SK-N-MC (cell line): ENCODE results near the gene NDUFC1.

Experiments used
- EZH2 ChIP-seq: fragments of 200-600 bp; sonication (generic); IDR thresholded peaks from one replicate; pipeline ENCODE4 v1.6.1; 2017; ENCODE audit warnings: antibody characterized with exemption
- POLR2AphosphoS5 ChIP-seq: IDR thresholded peaks from 2 replicates; pipeline ENCODE4 v1.6.1; 2012; ENCODE audit warnings: mild to moderate bottlenecking, low read depth, low read length, borderline replicate concordance

DNA sequence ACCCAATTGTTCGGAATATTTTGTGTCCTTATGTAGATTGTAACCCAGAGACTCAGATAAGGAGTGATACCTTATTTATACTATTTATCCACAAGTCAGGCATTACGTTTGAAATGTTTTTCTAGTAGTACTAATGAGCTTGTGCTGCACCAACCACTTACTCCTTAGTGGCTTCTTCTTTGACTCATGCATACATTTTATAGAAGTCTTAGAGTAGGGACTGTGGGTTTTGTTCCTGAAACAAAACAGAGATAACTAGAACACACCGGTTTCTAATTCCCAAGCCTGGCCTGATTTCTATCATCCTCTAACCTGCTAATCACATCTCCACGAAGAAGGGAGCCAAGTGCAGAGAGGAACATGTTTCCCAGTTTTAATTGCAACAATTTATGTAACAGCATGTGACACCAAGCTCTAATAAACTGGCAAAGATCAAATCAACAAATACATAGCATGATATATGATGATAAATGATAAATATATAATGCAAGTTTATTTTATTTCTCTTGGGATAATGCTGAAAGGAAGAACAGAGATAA lies 54.5 kb downstream of the NDUFC1 start:
- no peak for TF ChIP-seq EZH2
- TF ChIP-seq POLR2AphosphoS5: no peak
